ENCODE data around the gene SHTN1.
A peak's percentile ranks its signal among the peaks of the same experiment; 100 is the strongest.

SHTN1 gene

DNA sequence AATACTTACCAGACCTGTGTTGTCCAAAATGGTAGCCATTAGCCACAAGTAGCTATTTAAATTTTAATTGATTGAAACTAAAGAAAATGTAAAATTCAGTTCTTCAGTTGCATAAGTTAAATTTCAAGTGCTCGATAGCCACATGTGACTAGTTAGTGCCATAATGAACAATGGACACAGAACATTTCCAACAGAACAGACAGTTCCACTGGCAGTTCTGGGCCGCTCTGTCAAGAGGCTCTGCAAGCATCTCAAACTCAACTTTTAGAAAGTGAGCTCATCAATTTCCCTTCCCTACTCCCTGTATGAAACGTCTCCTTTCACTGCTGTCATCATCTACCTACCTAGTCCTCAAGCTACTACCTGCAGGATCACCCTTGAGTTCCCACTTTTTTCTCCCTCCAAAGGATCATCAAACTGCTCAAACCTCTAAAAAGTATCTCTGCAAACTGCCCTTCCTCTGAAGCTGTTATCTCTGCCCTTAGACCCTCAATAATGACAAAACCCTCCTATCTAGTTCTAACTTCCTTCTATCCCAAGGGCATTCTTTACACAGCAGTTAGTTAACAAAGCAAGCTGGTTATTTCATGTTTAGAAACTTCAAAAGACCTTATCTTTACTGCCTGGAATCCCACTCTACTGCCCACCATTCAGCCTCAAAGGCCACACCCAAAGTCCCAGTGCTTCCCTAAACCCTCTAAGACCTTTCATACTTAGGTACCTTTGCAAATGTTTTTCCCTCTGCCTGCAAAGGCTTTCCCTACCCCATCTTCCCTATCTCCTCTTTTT lies 20.6 kb downstream of the SHTN1 start:
- no peak for DNase-seq

DNA sequence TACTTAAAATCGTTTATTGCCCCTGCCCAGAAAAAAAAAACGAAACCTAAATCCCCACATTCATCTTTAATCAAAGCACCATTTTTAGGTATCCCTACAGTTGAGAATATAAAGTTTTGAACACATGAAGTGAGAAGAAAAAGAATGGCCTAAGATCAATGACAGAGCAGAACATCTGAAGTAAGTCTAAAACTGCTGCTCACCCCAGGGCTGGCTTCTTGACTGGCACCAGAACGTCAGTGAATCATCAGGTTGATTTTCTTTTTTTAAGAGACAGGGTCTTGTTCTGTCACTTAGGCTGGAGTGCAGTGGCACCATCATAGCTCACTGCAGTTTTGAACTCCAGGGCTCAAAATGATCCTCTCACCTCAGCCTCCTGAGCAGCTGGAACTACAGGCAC lies 24.9 kb downstream of the SHTN1 start:
- no peak for DNase-seq

DNA sequence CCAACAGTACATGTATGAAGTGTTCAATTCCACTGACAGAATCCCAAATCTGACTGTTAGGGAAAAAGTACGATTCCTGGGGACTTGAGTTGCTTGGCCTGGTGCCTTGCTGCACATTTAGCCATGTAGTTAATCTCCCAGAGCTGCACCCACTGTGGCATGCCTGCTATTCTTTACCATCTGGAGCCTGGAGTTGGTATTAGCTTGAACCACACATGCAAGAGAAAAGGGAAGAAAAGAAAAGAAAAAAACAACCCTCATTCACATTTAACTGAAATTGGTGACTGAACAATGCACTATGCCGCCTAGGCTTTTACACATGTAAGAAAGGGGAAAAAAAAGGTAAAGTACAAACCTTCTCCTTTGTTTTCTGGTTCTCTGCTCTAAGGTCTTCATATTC lies 26.1 kb downstream of the SHTN1 start:
- no peak for DNase-seq

DNA sequence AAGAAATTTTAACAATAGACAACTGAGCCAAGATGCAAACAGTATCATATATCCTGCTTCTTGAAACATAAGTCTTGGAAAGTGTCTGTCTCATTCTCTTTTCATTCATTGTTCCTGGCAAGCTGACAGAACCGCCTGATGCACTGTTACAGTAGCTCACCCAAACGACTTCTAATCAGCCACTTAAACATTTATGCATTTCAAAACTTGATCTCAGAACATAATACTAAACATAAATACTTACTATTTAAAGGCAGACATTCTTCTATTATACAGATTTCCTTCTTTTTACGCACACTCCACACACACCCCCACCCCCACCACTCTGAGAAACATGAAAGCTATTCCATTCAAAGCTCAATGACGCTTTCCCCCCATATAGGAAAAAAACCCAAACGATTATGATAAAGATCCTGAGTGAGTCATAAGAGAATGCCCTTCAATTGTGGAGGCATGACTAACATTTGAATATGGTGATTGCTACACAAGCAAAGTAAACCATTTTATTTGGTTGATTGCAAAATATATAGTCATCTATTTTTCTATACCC lies 30.5 kb downstream of the SHTN1 start:
- peak; percentile 15 for DNase-seq

- DNase-seq: no peak
Measured at GRCh38 chr10:116973946-116974455, 31.0 kb downstream of the SHTN1 start.

- no peak for DNase-seq
Measured at GRCh38 chr10:116973371-116973905, 31.5 kb downstream of the SHTN1 start.

- no peak for DNase-seq
Measured at GRCh38 chr10:116972131-116972530, 32.9 kb downstream of the SHTN1 start.

GRCh38 chr10:116970050-116970449 lies 34.9 kb downstream of the SHTN1 start:
- no peak for DNase-seq

DNA sequence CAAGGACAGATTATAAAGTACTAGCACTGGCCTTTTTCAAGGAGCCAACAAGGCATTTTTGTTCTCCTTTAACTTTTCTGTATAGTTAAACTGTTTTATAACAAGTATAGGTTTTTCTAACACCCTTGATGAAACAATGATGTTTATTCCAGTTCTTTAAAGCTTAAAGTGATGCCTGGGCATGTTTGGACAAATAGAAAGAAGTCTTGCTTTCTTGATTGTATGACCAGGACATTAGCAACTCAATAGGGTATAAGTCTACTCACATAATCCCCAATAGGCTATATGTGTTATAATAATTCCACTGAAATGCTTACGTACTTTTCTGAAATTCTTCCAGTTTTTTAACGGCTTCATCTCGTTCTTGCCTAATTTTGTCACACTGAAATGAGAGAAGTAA lies 36.7 kb downstream of the SHTN1 start:
- DNase-seq: no peak

DNA sequence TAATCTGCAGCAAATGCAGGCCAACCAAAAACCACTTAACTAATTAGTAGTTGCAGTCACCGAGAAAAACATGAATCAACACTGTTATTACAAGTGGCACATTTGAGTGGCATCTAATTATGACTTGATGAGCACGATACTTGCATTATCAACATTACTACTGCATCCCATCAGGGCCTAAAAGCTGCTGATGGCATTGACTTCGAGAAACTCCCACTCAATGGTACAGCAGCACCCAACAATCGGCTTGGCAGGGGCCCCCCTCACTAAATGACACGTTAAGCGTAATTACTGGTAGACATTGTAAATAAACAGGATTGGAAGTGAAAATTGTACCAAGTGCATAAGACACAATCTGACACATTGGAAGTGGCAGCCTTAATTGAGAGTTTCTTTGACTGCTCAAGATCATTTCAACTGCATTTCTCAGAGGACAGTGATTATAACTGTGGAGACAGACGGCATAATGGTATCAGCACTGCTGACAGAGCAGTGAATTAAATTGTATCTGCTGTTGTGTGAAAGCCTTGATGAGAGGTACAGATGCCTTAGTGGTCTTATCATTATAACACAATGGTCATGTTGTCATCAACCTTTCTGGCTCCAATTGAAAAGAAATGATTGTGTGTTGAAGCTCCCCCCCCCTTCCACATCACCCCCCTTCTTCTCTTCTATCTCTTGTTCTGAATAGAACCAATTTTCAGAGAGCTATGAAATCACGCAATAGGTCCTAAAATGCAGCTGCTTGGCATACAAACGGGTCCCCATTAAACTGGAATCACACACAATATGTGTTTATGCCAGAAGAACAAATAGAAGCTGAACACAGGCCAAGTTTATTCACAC lies 43.4 kb downstream of the SHTN1 start:
- DNase-seq: no peak

DNA sequence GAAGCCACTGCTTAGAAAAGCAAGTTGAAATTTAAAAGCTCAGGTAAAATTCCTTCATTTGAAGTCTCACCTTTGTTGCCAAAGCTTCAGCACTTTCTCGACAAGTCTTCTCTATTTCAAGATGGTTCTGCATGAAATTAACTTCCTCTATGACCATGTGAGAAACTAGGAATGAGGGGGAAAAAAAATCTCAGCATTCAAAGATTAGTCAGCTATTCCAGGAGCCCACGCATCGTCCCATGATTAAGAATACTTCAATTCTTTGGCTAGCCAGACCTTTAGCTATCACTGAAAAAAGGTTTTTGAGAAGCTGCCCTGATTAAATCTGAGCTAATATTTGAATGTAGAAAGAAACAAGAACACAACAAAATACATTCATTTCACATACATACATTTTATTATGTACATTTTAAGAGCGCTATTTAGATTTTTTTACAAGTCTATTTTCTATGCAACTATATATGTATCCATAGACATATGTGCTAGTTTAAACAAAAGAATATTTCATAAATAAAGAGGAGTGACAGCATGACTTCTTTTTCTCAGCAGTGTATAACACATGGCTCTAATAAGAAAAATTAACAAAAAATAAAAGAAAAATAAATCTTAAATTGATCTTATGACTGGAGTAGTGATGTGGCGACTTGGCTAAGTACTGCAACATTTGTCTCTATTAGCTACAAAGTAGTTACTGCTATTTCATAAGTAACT lies 44.8 kb downstream of the SHTN1 start:
- peak; percentile 64 for DNase-seq

DNA sequence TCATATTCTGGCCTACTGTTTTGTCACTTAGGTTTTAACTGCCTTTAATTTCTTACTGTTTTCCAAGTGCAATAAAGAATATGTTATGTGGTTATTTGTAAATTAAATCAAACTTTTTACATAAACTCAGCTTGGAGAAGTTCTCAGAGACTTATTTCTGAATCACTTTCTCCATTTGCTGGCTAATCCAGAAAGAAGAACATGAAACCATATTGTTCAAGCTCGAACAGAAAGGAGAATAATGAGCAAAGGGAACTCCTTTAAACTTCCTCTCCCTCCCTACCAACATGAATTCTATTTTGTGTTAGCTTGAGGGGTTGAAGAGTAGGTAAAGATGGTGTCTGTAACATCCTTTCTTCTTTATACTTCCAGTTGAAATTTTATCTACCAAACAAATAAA lies 52.3 kb downstream of the SHTN1 start:
- DNase-seq: no peak

GRCh38 chr10:116948530-116948870 lies 56.5 kb downstream of the SHTN1 start:
- DNase-seq: no peak

GRCh38 chr10:116947841-116948529 lies 57.0 kb downstream of the SHTN1 start:
- peak; percentile 44 for DNase-seq

DNA sequence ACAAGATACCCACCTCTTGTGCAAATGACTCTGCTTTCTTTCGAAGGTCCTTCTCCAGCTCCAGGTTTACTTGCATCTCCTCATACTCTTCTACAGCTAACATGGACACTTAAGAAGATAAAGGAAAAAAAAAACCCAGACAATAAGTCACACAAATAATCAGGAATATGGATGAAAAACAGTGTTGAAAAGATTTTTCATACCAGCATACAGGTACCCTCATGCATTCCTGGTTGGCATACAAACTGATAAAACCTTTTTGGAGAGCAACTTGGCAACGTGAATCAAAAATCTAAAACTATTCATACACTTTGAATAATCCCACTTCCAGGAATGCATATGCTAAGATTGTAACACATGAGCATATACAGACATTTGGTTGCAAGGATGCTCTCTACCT lies 60.1 kb downstream of the SHTN1 start:
- no peak for DNase-seq

DNA sequence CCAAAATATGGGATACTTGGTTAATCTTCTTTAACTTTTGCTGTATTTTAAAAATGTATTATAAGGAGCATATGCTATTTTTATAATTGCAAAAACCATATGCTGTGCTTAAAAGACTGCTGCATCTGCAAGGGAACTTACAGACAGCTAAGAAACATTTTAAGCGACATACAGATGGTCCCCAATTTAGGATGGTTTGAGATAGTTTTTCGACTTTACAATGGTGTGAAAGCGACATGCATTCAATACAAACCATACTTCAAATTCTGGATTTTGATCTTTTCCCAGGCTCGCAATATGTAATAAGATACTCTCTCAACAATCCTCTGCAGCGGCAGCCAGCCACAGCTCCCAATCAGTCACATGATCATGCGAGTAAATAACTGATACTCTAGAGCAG lies 73.2 kb downstream of the SHTN1 start:
- no peak for DNase-seq

DNA sequence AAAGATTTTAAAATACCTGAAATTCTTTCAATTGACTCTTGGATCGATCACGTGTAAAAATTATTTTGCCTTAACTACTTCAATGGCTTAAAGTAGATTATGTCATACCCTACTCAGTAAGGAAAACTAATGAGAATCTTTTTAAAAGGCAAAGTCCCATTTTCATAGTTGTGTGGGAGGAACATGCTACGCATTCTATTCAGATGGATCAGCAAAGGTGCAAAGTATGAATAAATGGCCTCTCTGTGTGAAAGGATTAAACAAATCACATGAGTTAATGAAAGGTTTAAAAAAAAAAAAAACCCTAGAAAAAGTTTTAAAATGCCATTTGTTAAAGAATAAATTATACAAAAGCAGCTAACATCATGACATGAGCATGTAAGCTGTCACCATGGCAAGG lies 78.6 kb downstream of the SHTN1 start:
- peak; percentile 80 for DNase-seq

- DNase-seq: no peak
Measured at GRCh38 chr10:116925056-116925455, 79.9 kb downstream of the SHTN1 start.

- DNase-seq: no peak
Measured at GRCh38 chr10:116919706-116920105, 85.3 kb downstream of the SHTN1 start.

DNA sequence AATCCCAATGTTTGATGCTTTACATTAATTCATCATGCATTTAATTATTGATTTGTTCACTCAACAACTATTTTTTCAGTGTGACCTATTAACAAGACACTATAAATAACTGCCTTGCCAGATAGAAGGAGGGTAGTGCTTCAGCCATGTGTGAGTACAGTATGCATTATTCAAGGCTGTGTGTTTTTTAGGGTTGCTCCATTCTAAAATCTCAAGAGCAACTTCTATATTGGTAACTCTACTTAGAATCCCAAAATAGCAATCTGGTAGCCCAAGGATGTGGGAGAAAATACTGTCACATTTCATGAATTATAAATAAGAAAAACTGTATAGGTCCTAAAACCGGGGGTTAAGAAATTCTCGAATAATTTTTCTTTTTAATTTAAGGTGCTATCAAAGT lies 85.8 kb downstream of the SHTN1 start:
- DNase-seq: no peak

DNA sequence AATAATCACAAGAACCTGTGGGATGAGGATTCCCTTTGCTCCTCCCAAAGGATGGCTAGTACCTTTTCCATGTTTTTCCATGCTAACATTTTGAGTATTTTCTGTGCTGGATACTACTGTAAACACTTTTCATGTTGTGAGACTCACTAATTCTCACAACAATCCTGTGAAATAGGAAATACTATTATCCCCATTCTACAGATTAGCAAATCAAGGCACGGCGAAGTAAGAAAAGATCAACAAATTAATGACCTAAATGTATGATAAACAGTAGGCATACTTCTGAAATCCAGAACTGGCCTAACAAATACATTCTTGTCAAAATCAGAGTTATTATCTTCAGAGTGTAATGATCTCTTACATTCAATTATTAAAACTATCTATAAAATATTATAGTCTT lies 86.4 kb downstream of the SHTN1 start:
- DNase-seq: no peak

- DNase-seq: no peak
Measured at GRCh38 chr10:116917481-116917880, 87.5 kb downstream of the SHTN1 start.
